ENCODE data around the gene FBLN7.

FBLN7 gene

DNA sequence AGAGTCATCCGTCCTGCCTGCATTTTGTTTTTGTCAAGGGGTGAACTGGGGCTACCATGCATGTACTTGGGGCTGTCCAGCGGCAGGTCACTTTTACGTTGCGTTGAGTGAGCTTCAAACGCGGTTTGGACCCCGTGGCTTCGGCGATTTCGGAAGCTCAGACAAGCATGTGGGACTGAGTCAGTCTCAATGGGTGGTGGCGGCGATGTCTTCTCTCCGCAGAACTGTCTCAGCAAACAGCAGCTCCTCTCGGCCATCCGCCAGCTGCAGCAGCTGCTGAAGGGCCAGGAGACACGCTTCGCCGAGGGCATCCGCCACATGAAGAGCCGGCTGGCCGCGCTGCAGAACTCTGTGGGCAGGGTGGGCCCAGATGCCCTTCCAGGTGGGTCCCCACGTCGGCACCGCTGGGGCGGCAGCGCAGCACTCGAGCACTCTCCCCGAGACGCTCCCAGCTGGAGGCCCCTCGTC lies 21.3 kb downstream of the FBLN7 start:
- no peak for DNase-seq

DNA sequence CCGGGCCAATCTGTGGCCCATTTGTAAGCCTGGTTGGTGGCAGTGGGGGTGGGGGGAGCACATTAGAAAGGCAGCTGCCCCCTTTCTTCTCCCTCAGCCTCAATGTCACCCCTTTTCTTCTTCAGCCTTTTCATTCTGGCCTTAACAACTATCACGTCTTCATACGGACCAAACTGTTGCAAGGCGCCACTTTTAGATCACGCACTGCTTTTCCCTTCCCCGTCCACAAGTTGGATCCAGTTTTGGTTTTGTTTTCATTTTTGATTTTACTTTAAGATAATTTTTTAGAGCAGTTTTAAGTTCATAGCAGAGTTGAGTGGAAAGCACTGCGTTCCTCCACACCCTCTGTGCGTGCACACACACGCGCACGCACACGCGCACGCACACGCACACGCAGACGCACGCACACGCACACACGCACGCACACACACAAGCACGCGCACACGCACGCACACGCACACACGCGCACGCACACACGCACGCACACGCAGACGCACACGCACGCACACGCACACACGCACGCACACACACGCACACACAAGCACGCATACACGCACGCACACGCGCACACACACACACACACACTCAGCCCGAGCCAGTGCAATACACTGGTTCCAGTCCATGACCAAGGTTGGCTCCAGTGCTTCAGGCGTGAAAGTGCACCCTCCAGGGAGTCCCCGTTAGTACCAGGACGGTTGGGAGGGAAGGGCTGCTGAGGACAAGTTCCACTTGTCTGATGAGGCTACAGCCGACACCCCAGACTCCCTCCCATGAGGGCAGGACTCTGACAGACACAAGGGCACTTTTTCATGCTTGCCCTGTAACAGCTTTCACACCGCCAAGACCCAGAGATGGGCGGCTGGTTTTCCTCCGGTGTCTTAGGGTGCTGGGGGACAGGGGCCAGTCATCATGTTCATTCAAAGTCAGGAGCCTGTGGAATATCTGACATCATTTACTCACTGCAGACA lies 22.4 kb downstream of the FBLN7 start:
- no peak for DNase-seq

DNA sequence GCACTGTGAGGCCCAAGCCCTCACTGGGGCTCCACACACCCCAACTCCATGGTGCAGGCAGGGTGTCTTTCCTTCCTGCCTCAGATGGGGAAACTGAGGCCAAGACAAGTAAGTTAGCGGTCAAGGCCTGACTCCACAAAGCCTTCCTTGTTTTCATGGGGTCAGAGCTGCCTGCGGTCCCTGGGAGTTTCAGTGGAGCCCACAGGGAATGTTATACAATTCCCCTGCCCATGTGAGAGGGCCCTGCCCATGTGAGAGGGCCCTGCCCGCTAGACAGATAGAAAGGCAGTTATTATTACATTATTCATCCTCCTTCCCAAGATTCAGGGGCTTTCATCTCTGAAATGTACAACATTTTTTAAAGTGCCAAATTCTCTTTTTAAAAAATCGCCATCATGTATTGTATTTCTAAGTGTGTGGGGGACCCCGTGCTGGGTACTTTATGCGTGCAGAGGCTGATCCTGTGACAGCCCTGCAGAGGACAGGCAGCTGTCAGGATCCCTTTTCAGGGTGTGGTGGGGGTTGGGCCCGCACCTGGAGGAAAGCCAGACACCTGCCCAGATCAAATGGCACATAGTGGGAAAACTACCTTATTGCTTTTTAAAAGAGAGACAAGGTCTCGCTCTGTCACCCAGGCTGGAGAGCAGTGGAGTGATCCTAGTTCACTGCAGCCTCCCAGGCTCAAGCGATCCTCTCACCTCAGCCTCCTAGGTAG lies 23.4 kb downstream of the FBLN7 start:
- DNase-seq: no peak

DNA sequence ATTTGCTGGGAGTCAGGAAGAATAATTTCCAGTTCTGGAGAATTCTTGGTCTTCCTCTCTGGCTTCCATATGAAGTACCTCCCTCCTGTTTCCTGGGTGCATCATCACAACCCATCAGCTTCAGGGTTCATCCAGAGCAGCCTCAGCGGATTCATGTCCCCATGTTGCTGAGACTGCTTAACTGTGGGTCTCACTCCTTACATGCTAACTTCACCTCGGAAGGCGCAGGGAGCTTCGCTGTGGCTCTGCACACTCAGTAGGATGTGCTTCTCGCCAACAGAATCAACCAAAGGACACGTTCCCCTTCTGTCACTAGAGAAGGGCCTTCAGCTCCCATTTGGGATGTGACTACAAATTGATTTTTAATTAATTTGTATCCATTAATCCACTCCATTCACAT lies 24.2 kb downstream of the FBLN7 start:
- no peak for DNase-seq

DNA sequence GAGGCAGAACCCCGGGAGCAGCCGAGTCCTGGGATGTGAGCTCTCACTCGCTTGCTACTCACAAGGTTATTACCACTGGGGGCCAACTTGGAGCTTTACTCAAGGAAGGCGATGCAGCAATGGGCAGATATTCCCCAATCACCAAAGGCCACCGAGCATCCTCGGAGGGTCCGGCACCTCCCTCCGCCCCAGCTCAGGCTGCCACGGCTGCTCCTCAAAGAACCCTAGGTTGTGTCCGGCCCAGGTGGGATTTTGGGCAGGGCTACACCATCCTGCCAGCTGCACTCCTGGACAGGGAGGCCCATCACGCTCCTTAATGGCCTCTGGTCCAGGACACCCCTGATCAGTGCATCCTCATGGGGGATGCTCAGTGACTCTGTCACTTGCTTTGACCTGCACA lies 24.8 kb downstream of the FBLN7 start:
- DNase-seq: no peak

DNA sequence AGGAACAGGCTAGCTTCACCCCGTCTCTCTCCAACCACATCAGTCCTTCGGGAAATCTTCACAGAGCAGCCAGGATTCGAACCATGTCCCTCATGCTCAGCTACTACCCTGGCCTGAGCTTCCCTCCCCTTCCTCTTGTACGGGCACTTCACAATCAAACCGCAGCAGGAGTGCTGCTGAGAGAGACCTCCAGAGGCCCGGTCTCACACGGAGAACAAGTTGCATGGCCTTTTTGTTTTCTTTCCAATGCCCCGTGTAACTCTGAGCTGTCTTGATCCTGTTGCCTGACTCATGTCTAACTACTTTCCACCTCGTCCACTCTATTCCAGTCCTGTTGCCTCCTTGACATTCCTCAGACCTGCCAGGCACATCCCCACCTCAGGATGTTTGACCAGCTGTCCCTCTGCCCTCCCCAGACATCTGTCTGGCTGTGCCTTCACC lies 25.4 kb downstream of the FBLN7 start:
- DNase-seq: no peak

DNA sequence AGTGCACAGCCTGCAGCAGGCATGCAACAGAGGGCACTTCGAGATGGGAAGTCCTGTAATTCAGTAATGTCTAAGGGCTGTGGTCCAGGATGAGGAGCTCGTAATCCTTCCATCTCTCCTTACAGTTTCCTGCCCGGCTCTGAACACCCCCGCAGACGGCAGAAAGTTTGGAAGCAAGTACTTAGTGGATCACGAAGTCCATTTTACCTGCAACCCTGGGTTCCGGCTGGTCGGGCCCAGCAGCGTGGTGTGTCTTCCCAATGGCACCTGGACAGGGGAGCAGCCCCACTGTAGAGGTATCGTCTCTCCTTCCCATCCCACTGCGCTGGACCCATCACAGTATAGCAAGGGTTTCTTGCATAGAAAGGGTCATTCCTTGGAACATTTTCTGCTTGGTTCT lies 26.7 kb downstream of the FBLN7 start:
- no peak for DNase-seq

DNA sequence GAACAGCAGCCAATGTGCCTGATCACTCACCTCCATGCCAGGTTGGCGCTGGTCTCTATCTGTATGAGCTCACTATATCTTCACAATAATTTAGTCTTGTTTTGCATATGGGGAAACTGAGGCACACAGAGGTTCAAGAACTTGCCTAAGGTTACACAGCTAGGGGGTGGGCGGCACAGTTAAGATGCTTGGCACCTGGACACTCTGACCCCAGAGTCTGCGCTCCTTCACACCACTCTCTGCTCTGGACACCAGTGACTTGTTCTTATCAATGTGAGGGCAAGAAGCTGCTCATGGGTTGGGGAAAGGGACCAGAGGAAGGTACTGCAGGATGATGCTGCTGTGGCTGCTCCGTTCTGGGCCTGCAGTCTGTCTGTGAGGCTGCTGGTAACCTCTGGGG lies 27.1 kb downstream of the FBLN7 start:
- DNase-seq: no peak

DNA sequence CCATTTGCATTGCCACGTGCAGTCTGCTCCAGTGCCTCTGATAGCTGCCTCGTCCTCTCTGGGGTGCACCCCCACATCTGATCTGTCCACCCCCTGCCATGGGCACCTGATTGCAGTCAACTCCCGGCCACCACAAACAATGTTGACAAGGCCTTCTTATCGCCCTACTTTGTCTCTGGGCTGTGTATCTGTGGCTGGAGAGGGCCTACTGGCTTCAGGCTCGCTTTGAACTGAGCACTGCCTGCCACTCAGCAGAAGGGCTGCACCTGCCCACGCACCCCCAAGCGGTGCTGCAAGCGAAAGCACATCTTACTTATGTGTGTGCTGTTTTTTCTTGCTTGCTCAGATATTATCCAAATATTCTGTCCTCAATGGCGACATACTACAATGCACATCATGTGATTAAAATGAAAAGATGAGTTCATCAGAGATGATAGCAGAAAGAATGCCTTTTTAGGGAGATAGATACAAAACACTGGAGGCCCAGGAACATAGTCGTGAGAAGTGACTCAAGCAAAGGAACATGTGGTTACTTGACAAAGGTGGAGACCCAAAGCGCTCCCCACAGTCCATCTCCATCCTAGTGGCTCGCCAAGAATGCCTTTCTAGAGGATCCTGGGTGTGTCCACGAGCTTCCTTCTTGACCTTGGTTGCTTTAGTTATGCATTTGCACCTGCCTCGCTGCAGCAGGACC lies 28.8 kb downstream of the FBLN7 start:
- DNase-seq: no peak

DNA sequence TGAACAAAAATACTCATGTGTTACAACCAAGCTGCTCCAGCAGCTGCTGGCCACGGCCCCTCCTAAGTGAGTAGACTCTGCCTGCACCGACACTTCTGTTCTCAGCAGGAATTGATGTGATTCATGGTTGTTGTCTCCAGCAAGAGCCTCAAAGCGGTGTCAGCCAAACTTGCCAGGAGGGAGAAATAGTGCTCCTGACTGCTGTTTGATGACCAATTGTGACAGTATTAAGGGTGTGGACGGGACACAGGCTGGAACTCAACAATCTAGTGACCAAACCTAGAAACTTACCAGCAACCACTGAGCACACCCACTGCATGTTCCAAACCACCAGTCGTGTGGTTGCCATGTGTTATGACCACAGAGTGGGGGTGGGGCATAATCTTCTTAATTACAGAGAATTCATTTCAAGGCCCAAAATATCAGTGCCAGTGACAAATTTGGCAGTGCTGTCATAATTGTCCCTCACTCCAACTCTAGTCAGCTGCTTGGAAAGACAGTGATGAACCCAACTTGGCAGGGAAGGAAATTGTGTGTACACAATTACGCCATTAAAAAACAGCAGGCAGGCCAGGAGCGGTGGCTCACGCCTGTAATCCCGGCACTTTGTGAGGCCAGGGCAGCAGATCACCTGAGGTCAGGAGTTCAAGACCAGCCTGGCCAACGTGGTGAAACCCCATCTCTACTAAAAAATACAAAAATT lies 30.4 kb downstream of the FBLN7 start:
- DNase-seq: no peak

DNA sequence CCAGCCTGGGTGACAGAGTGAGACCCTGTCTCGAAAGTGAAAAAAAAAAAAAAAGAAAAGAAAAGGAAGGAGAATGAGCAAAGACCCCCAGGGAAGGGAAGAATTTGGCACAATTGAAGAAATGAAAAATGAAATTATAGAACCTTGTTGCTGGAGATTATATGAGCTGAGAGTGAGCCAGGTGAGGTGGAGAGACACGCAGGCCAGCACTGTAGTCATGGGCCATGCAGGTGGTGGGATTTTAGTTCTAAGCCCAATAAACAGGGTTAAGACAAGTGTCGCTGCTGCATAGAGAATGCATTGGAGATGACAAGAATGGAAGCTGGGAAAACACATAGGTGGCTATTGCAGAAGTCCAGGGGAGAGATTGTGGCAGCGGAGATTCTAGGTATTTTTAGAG lies 32.3 kb downstream of the FBLN7 start:
- no peak for DNase-seq

DNA sequence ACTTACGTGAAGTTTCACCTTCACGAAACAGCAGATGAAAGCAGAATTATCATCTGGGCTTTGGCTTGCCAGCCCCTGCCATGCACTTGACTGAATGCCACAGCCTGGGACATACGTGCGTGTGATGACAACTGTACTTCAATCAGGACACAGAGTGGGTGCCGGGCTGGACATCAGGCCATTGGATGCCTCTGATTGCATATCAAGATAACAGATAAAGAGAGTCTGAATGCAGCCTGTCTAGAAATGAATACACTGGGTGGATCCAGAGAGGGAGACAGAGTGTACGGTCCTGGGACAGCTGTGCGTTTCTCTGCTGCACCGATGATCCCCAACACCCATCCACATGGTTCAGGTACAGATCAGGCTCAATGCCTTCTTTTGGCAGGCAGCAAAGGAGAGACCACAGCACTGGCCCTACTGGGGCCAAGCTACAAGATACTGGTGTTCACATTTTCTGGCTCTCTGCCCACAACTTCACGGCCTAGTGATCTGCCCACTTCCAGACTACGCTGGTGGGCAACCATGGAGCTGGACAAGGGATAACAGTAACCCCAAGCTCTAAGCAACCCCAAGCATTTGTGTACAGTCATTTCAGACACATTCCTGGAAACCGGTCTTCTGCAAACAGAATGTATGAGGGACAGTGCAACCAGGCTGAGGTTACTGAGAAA lies 35.6 kb downstream of the FBLN7 start:
- no peak for DNase-seq

DNA sequence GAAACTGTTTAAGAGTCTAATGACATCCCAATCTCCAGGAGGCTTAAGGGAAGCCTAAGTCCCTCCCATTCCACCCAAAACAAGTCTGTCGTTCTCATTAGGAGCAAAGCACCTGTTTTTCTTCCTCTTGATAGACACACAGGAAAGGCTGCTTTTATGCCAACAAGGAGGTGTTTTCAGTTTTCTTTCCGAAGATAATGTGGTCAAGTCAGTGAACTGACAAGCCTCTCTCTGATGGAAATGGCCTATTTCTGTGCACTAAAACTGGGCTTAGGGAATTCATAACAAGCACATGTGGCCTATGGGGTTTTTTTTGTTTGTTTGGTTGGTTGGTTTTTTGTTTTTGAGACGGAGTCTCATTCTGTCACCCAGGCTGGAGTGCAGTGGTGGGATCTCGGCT lies 36.2 kb downstream of the FBLN7 start:
- no peak for DNase-seq

DNA sequence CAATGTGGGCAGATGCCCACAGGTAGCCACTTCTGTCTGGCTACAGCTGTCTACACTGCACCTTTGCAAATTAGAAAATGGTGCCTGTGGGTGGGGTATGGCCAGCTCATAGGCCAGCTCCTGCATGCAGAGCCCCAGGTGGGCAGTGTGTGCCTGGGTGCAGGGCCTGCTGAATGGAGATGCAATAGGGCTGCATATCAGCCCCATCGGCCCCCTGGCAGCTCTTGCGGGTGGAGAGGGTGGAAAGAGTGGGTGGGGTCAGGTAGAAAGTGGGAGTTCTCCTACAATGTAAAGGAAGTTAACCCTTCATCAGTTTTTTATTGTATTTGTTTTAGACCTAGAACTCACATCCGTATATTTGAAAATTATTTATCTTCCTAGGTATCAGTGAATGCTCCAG lies 37.1 kb downstream of the FBLN7 start:
- no peak for DNase-seq

DNA sequence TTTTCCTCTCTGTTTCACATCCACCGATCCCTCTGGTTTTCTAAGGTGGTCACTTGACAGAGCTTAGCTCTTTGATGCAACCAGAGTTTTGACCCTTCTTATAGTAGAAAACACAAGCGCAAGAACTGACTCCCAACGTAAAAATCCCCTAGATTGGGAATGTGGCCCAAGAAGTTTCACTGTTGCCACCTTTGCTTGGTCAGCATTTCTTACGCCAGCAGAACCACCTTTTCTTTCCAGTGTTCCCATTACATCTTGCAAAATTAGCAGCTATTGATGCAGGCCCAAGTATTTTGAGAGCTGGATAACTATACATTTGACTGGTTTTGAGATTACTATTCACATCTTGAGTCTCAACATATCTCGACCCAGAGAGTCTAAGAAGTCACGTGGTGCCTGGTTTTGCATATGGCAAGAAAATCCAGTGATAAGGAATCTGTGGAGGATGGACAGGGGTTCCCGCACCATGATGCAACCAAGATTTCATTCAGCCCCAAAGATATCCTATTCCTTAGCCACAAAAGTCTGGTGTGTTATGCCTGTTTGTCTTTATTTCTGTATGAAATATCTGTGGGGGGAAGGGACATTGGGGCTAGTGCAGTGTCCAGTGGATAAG lies 37.9 kb downstream of the FBLN7 start:
- DNase-seq: no peak

DNA sequence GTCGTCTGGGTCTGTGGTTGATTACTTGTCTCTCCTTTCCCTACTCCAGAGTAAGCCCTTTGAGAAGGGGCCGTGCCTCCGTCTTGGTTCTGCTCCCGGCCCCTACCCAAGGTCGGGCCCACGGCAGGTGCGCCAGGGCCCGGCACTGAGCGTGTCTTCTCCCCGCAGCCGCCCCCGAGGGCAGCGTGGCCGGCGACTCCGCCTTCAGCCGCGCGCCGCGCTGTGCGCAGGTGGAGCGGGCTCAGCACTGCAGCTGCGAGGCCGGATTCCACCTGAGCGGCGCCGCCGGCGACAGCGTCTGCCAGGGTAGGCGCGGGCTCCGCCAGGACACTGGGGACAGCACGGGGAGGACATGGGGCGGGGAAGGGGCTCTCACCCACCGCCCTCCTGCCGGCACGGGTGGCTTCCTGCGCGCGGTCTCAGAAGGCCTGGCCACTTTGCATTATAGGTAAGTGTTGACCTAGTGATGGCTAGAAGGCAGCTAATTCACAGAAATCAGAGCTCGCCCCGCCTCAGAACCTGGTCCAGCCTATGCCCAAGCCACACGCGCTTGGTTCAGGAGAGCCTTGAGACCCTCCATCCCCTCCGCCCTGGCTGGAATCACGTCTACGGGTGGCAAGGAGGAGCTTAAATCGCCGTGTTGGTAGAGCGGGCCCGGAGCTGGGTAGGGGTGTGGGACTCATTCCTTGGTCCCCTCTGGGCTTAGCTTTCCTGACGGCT lies 43.5 kb downstream of the FBLN7 start:
- DNase-seq: no peak

DNA sequence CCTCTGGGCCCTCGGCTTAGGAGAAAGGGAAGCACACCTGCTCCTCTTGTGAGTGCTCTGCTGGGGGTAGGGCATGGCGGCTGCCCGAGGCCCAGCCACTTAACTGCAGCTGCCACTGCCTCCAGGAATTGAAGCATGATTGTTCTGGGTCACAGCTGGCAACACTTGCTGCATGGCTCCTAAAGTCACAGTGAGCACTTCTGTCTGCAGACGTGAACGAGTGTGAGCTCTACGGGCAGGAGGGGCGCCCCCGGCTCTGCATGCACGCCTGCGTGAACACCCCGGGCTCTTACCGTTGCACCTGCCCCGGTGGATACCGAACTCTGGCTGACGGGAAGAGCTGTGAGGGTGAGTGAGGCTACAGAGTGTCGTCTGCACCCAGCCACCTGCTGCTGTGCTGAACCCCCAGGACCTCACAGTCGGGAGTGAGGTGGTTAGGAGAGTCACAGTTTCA lies 44.4 kb downstream of the FBLN7 start:
- DNase-seq: no peak

DNA sequence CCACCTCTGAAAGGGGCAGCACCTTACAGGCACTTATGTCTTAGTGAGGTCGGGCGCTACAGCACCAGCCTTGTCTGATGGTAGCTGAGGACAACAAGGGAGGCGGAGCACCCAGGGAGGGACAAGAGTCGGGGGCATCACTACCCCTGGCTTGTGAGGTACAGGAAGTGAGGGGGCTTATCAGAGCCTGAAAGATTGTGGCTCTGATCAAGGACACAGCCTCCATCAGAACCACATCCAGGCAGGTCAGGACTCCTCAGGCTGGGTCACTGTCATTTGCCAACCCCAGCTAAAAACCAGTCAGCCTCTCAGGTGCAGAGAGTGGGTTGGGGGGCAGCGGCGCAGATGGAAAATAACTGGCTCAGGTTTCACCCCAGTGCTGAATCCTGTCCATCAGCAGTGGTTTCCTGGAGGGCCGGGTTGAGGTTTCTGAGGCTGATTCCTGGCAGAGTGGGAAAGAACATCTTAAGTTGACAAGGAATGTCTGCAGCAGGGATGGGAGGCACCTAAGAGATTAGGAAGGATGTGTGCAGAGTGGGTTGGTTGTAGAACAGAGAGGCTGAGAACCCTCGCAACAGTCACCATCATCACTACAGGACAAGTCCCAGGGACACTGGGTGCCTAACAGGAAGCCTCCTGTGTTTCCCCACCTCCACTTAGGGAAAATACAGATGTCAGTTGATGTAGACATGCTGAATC lies 45.3 kb downstream of the FBLN7 start:
- no peak for DNase-seq

DNA sequence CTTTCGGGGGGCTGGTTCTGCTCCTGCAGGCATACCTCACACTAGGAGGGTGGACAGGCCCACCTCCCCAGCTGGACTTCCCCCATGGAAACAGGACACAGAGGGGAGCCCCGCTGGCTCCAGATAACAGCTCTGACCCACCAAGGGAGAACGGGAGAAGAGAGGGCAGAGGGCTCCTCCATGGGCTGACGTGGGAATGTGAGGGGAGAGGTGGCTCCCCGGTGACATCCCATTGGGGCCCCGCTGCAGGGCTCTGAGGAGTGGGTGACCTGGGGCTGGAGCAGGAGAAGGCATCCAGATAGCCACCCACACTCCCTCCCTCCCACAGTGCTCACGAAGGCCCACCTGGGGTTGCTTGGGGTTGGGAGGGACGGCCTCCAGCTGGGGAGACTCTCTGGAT lies 45.9 kb downstream of the FBLN7 start:
- DNase-seq: no peak

DNA sequence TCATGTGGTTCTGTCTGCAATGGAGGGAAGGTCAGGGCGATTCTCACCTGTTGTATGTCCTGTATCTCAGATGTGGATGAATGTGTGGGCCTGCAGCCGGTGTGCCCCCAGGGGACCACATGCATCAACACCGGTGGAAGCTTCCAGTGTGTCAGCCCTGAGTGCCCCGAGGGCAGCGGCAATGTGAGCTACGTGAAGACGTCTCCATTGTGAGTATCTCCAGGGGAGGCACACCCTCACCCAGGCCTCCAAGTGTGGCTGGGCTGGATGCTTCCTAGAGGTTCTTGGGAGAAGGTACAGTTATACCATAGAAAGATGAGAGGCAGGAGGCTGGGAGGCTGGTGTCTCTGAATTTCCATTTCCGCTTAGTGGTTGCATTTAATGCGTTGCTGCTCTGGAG lies 46.9 kb downstream of the FBLN7 start:
- no peak for DNase-seq

All from NCI-H526 treated with DMSO at 0.1 percent for 48 hours (cell line).